Uterus (tissue), 4 donors: Measurements from ENCODE around the gene FOXP2. TPM values are rescaled to one million over a fixed set of nuclear protein-coding genes. Genes with fewer than 3 reads are reported as not detected.
"Not testable (repeated sequence)": the region's sequence is repeated elsewhere in the genome, so short reads cannot be mapped to it uniquely, and the experiment has no call there.

Experiments used
- DNase-seq, 2 donors: peaks; one replicate each; pipeline ENCODE4 v3.0.0-alpha.2; 2019 to 2020
- H3K27ac ChIP-seq, 2 donors: fragments of 200-600 bp; sonication (generic); 1 replicate in 1 of 2; 2 replicates in 1 of 2; pipeline ENCODE4 v1.5.1; 2016 to 2018
- H3K27me3 ChIP-seq, 2 donors: fragments of 200-600 bp; sonication (generic); one replicate each; pipeline ENCODE4 v1.5.1; 2018 to 2019; ENCODE audit warnings: control low read depth in 1 of 2
- H3K36me3 ChIP-seq, 2 donors: fragments of 200-600 bp; sonication (generic); one replicate each; pipeline ENCODE4 v1.5.1; 2019; ENCODE audit warnings: control low read depth in 1 of 2
- H3K4me1 ChIP-seq, 2 donors: fragments of 200-600 bp; sonication (generic); one replicate each; pipeline ENCODE4 v1.5.1; 2018 to 2019; ENCODE audit warnings: control low read depth in 1 of 2
- H3K4me3 ChIP-seq, 2 donors: fragments of 200-600 bp; sonication (generic); 1 replicate in 1 of 2; 2 replicates in 1 of 2; pipeline ENCODE4 v1.5.1; 2018 to 2019; ENCODE audit warnings: mild to moderate bottlenecking in 1 of 2
- H3K9me3 ChIP-seq, 2 donors: fragments of 200-600 bp; sonication (generic); one replicate each; pipeline ENCODE4 v1.5.1; 2019; ENCODE audit warnings: control low read depth in 1 of 2
- POLR2A ChIP-seq, 2 donors: fragments of 450-650 bp; IDR thresholded peaks; one replicate each; pipeline ENCODE4 v1.6.1; 2016; ENCODE audit warnings: antibody characterized with exemption in 2 of 2, mild to moderate bottlenecking in 1 of 2, moderate library complexity in 1 of 2
- intact Hi-C: fragments of 100-400 bp; cut with DNase I; formaldehyde crosslinking; loops from one replicate; pipeline ENCODE4 v1.15.1; 2023; ENCODE audit warnings: low total_unique reads
- total RNA-seq, 4 donors: library from RNA; depleted of rRNA in 3 of 4; stranded (reverse); fragments of >200 nt in 3 of 4; gene quantifications; one replicate each; pipeline versions ENCODE4 v1.1.0 to v1.2.4, GENCODE V29; 2014 to 2023
- TF ChIP-seq, protein P1 (sequence below), 4 experiments: fragments of 200-600 bp in 2 of 4; fragments of 450-650 bp in 2 of 4; sonication (generic) in 2 of 4; IDR thresholded peaks; one replicate each; pipeline ENCODE4 v1.5.1; 2016 to 2019; ENCODE audit warnings: antibody characterized with exemption in 4 of 4, mild to moderate bottlenecking in 2 of 4, moderate library complexity in 1 of 4
- donor health status: DM: yes; HTN: yes; CAD: no.

The FOXP2 gene
- total RNA-seq, 4 donors from 2014 or later = 17.6 to 59.3 (median 24.9) TPM

DNA sequence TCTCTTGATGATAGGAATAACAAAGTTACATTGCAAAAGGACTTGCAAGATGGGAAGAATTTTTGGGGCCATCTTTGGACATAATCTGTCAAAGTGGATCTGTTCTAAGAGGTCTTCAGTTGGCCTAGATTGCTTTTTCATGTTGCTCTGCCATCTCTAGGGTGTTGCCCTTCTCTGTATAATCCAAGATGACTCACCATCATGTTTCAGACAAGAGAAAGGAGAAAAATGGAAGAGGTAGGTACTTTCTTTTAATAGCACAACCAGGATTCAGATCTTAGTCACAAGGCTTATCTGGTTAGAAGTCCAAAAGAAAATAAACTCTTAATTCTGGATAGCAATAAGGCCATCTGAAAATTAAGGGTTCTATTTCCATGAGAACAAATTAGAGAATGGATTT lies 38.7 kb upstream of the FOXP2 start:
- DNase-seq = no peak
- H3K9me3 ChIP-seq = no peaks in the 10 kb centered on the region
- no peak for TF ChIP-seq POLR2A (IDR thresholded peaks at IDR 0.05)
- TF ChIP-seq, protein P1, sequence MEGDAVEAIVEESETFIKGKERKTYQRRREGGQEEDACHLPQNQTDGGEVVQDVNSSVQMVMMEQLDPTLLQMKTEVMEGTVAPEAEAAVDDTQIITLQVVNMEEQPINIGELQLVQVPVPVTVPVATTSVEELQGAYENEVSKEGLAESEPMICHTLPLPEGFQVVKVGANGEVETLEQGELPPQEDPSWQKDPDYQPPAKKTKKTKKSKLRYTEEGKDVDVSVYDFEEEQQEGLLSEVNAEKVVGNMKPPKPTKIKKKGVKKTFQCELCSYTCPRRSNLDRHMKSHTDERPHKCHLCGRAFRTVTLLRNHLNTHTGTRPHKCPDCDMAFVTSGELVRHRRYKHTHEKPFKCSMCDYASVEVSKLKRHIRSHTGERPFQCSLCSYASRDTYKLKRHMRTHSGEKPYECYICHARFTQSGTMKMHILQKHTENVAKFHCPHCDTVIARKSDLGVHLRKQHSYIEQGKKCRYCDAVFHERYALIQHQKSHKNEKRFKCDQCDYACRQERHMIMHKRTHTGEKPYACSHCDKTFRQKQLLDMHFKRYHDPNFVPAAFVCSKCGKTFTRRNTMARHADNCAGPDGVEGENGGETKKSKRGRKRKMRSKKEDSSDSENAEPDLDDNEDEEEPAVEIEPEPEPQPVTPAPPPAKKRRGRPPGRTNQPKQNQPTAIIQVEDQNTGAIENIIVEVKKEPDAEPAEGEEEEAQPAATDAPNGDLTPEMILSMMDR (IDR thresholded peaks at IDR 0.05) = no peak

DNA sequence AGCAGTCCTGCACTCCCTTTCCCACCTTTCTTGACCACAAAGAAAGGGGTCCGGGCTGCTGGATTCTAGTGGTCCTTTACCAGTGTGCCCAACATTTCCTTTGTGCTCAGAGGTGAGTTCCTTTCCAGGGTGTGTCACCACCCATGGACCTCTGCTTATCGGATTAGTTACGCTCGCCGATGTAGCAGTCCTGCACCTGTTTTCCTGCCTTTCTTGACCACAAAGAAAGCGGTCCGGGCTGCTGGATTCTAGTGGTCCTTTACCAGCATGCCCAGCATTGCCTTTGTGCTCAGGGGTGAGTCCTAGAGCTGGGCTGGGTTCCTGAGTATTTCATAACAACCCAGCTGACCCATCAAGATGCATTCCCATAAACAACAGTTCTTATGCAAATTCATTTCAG lies 30.7 kb upstream of the FOXP2 start:
- H3K27ac ChIP-seq, DNase-seq, H3K4me3 ChIP-seq, intact Hi-C loops, H3K27me3 ChIP-seq, H3K4me1 ChIP-seq, H3K36me3 ChIP-seq, H3K9me3 ChIP-seq: not testable (repeated sequence)

More for the DNA sequence above, 38.7 kb upstream of the FOXP2 start:
- H3K27ac ChIP-seq = no peak overlapping the region
- H3K4me3 ChIP-seq = no peak overlapping the region
- no peaks in the 10 kb centered on the region for H3K4me1 ChIP-seq
- no peaks in the 10 kb centered on the region for H3K36me3 ChIP-seq
- intact Hi-C loops = no loop called here
- no peaks in the 10 kb centered on the region for H3K27me3 ChIP-seq

- H3K36me3 ChIP-seq, H3K9me3 ChIP-seq, intact Hi-C loops, H3K4me3 ChIP-seq, DNase-seq, H3K27me3 ChIP-seq, H3K27ac ChIP-seq, H3K4me1 ChIP-seq: not testable (repeated sequence)
Observed at GRCh38 chr7:114384346-114384745, 30.3 kb upstream of the FOXP2 start.

- TF ChIP-seq POLR2A (IDR thresholded peaks at IDR 0.05) = no peak
- TF ChIP-seq, protein P1 (IDR thresholded peaks at IDR 0.05) = no peak
- no peaks in the 10 kb centered on the region for H3K36me3 ChIP-seq
- DNase-seq = no peak
- H3K4me1 ChIP-seq = no peaks in the 10 kb centered on the region
- intact Hi-C loops = no loop called here
- H3K27ac ChIP-seq = no peak overlapping the region
- H3K9me3 ChIP-seq = no peaks in the 10 kb centered on the region
- no peaks in the 10 kb centered on the region for H3K27me3 ChIP-seq
- H3K4me3 ChIP-seq = no peak overlapping the region
Observed at GRCh38 chr7:114388021-114388420, 26.6 kb upstream of the FOXP2 start.

DNA sequence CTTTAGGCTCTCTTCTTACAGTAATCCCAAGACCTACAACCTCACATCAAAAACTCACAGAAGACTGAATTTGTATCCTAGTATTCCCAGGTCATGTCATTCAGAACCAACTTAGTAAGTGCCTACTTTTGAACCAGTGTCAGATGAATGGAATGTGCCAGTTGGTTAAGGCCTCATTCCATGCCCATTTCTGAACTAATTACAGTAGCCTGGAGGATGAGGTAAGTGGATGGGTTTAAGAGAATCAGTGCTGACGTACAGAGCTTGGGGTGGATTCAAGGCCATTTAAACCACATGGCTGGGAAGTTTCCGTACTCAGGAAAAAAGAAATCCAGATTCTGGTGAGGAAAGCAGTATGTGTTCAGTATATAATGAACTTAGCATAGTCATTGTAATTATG lies 21.9 kb upstream of the FOXP2 start:
- Histone ChIP-seq H3K4me1 (no peaks in the 10 kb centered on the region), H3K9me3 (no peaks in the 10 kb centered on the region), H3K36me3 (no peaks in the 10 kb centered on the region), H3K27me3 (no peaks in the 10 kb centered on the region), H3K4me3 (no peak overlapping the region), H3K27ac (no peak overlapping the region)
- intact Hi-C loops = no loop called here
- no peak for DNase-seq
- no peak for TF ChIP-seq POLR2A (IDR thresholded peaks at IDR 0.05)
- TF ChIP-seq, protein P1 (IDR thresholded peaks at IDR 0.05) = no peak

DNA sequence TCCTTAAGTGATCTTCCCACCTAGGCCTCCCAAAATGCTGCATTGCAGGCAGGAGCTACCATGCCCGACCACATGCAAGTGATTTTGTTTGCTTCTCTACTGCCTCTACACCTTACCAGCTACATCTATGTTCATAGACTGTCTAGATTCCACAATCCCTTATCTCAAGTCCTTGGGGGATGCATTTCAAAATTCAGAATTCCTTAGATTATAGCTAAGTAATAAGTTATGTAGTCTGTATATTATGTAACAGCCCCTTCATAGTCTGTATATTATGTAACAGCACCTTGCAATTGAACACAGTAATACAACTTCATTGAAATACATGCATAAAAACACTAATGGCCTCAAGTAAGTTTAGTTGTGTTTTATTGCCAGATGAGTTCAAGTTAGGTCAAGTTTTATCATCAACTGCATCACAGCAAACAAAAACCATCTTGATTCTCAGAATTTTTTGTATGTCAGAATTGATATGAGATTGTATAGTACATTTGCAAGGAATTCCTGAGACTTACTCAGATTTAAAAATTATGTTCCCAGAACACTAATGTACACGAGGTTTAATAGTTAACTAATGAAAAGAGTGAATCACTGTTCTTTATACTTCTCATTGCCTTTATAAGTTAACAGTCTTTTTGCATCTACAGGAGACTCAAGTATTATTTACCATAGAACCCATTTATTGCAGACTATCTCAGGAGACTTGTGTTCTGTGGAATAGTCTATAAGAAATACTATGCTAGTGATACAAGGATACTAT lies 11.6 kb upstream of the FOXP2 start:
- intact Hi-C loops = no loop called here
- no peaks in the 10 kb centered on the region for H3K9me3 ChIP-seq
- TF ChIP-seq, protein P1 (IDR thresholded peaks at IDR 0.05) = no peak
- no peak for TF ChIP-seq POLR2A (IDR thresholded peaks at IDR 0.05)
- DNase-seq = no peak
- H3K27me3 ChIP-seq = no peaks in the 10 kb centered on the region
- H3K4me1 ChIP-seq = no peaks in the 10 kb centered on the region
- no peak overlapping the region for H3K4me3 ChIP-seq
- no peaks in the 10 kb centered on the region for H3K36me3 ChIP-seq
- H3K27ac ChIP-seq = no peak overlapping the region
